ENCODE results near the gene STRA8. TPM values are rescaled to one million over a fixed set of nuclear protein-coding genes. Genes with fewer than 3 reads are reported as not detected.

STRA8 gene
- total RNA-seq, 1 experiment from 2014 or later = not detected

DNA sequence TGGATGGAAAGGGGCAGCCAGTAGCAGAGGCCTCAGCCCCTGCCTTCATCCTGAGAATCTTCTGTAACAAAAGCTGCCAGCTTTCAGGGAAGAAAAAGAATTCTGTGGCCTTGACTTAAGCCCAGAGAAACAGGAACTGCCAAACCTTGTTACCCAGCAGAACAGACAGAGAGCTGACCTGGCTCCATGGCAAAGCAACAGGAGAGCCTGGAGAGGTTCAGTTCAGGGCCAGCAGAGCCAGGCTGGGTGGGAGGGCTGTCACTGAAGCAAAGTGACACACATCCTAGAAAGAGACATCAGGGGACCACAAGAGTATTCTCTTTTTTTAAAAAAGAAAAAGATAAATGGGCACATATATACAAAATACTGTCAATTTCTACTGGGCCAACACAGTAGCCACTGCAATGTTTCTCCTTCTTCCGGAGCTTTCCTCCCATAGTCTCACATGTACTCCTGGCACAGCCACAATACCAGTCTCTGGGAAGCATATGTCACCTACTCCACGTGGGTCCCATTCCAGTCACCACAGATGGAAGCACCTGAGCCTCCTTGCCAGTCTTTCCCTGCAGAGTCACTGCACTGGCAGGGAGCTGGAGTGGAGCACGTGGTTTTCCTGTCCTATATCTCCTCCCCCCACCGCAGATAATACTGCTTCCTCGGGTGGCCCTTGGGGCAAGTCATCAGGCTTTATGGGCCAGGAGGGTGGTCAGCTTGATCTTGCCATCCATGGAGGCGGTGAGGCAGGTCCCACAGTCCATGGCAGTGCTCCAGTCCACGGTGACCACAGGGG is 48.0 kb upstream of the STRA8 start:
- no peak for TF ChIP-seq SIN3A (IDR thresholded peaks at IDR 0.05; ENCODE audit: borderline replicate concordance, insufficient read depth, low read depth, low read length)
- TF ChIP-seq, protein P1, sequence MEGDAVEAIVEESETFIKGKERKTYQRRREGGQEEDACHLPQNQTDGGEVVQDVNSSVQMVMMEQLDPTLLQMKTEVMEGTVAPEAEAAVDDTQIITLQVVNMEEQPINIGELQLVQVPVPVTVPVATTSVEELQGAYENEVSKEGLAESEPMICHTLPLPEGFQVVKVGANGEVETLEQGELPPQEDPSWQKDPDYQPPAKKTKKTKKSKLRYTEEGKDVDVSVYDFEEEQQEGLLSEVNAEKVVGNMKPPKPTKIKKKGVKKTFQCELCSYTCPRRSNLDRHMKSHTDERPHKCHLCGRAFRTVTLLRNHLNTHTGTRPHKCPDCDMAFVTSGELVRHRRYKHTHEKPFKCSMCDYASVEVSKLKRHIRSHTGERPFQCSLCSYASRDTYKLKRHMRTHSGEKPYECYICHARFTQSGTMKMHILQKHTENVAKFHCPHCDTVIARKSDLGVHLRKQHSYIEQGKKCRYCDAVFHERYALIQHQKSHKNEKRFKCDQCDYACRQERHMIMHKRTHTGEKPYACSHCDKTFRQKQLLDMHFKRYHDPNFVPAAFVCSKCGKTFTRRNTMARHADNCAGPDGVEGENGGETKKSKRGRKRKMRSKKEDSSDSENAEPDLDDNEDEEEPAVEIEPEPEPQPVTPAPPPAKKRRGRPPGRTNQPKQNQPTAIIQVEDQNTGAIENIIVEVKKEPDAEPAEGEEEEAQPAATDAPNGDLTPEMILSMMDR (IDR thresholded peaks at IDR 0.05) = no peak
- TF ChIP-seq TCF7L2 (IDR thresholded peaks at IDR 0.05; ENCODE audit: low read depth, low read length) = no peak
- TF ChIP-seq, protein P2, sequence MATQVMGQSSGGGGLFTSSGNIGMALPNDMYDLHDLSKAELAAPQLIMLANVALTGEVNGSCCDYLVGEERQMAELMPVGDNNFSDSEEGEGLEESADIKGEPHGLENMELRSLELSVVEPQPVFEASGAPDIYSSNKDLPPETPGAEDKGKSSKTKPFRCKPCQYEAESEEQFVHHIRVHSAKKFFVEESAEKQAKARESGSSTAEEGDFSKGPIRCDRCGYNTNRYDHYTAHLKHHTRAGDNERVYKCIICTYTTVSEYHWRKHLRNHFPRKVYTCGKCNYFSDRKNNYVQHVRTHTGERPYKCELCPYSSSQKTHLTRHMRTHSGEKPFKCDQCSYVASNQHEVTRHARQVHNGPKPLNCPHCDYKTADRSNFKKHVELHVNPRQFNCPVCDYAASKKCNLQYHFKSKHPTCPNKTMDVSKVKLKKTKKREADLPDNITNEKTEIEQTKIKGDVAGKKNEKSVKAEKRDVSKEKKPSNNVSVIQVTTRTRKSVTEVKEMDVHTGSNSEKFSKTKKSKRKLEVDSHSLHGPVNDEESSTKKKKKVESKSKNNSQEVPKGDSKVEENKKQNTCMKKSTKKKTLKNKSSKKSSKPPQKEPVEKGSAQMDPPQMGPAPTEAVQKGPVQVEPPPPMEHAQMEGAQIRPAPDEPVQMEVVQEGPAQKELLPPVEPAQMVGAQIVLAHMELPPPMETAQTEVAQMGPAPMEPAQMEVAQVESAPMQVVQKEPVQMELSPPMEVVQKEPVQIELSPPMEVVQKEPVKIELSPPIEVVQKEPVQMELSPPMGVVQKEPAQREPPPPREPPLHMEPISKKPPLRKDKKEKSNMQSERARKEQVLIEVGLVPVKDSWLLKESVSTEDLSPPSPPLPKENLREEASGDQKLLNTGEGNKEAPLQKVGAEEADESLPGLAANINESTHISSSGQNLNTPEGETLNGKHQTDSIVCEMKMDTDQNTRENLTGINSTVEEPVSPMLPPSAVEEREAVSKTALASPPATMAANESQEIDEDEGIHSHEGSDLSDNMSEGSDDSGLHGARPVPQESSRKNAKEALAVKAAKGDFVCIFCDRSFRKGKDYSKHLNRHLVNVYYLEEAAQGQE (IDR thresholded peaks at IDR 0.05; ENCODE audit: insufficient read depth in 1 of 2, low read depth in 2 of 2, low read length in 1 of 2) = no peak
- no peak for TF ChIP-seq POLR2AphosphoS5 (IDR thresholded peaks at IDR 0.05; ENCODE audit: low read depth, low read length)
- no peaks in the 10 kb centered on the region for H3K36me3 ChIP-seq (ENCODE audit: control insufficient read depth, insufficient read depth, low read length)
- ChIA-PET POLR2A (interaction anchor here (0.6 kb wide), 1 partner anchor 48 kb away, joined by 3 read pairs; no protein-coding TSS in a partner anchor), CTCF (no interaction called here)
- H3K9me3 ChIP-seq (ENCODE audit: control insufficient read depth, insufficient read depth, low read depth, low read length) = peaks cover 9% of the 10 kb centered on the region; the same call in 1 of the 2 replicates
- no peak overlapping the region for H3K4me3 ChIP-seq (ENCODE audit: low read depth in 2 of 2, low read length in 2 of 2)
- H3K4me1 ChIP-seq (ENCODE audit: control insufficient read depth, insufficient read depth, low read length) = no peaks in the 10 kb centered on the region
- H3K27me3 ChIP-seq (ENCODE audit: control insufficient read depth, insufficient read depth, low read length) = no peaks in the 10 kb centered on the region
- no TSS peak for BruUV-seq (replicated peaks)
- in situ Hi-C loops (cut with HindIII; ENCODE audit: low pct_unique_long_range_greater_than_20kb, low sequenced_read_pairs) = no loop called here
- DNase-seq (ENCODE audit: low read depth, low spot score) = no peak
- H3K27ac ChIP-seq (ENCODE audit: low read length) = no peak overlapping the region
- intact Hi-C loops (cut with micrococcal nuclease; ENCODE audit: unreplicated experiment) = no loop called here
- no peak for ATAC-seq

DNA sequence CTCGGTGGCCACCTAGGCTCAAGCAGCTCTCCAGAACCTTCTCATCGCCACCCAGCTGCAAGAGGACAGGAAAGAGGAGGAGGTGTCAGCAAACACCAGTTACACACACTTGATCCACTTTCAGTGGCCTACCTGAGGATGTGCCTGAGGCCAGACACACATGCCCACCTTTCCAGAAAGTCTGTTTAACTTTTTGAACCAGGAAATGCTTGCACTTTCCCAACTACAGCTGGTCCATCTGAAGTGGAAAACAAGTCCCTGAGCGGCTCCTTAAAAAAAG is 47.4 kb upstream of the STRA8 start:
- Histone ChIP-seq H3K27me3 (ENCODE audit: control insufficient read depth, insufficient read depth, low read length) (no peaks in the 10 kb centered on the region), H3K9me3 (ENCODE audit: control insufficient read depth, insufficient read depth, low read depth, low read length) (peaks cover 5% of the 10 kb centered on the region; the same call in 1 of the 2 replicates), H3K27ac (ENCODE audit: low read length) (no peak overlapping the region), H3K36me3 (ENCODE audit: control insufficient read depth, insufficient read depth, low read length) (no peaks in the 10 kb centered on the region), H3K4me1 (ENCODE audit: control insufficient read depth, insufficient read depth, low read length) (no peaks in the 10 kb centered on the region), H3K4me3 (ENCODE audit: low read depth in 2 of 2, low read length in 2 of 2) (no peak overlapping the region)
- CTCF ChIA-PET = no interaction called here
- intact Hi-C loops (cut with micrococcal nuclease; ENCODE audit: unreplicated experiment) = no loop called here
- BruUV-seq (replicated peaks) = no TSS peak
- DNase-seq (ENCODE audit: low read depth, low spot score) (no peak), ATAC-seq (no peak)
- TF ChIP-seq, protein P2 (IDR thresholded peaks at IDR 0.05; ENCODE audit: insufficient read depth in 1 of 2, low read depth in 2 of 2, low read length in 1 of 2) = no peak
- TF ChIP-seq POLR2AphosphoS5 (IDR thresholded peaks at IDR 0.05; ENCODE audit: low read depth, low read length) (no peak), TCF7L2 (IDR thresholded peaks at IDR 0.05; ENCODE audit: low read depth, low read length) (no peak), SIN3A (IDR thresholded peaks at IDR 0.05; ENCODE audit: borderline replicate concordance, insufficient read depth, low read depth, low read length) (no peak)
- TF ChIP-seq, protein P1 (IDR thresholded peaks at IDR 0.05) = no peak
- POLR2A ChIA-PET = interaction anchor here (0.6 kb wide), 1 partner anchor 48 kb away, joined by 3 read pairs; no protein-coding TSS in a partner anchor
- in situ Hi-C loops (cut with HindIII; ENCODE audit: low pct_unique_long_range_greater_than_20kb, low sequenced_read_pairs) = no loop called here
